ENCODE measurements around the gene AJM1.
A peak's percentile ranks its signal among the peaks of the same experiment; 100 is the strongest.
"Not testable (repeated sequence)": the region's sequence is repeated elsewhere in the genome, so short reads cannot be mapped to it uniquely, and the experiment has no call there.

AJM1 gene

DNA sequence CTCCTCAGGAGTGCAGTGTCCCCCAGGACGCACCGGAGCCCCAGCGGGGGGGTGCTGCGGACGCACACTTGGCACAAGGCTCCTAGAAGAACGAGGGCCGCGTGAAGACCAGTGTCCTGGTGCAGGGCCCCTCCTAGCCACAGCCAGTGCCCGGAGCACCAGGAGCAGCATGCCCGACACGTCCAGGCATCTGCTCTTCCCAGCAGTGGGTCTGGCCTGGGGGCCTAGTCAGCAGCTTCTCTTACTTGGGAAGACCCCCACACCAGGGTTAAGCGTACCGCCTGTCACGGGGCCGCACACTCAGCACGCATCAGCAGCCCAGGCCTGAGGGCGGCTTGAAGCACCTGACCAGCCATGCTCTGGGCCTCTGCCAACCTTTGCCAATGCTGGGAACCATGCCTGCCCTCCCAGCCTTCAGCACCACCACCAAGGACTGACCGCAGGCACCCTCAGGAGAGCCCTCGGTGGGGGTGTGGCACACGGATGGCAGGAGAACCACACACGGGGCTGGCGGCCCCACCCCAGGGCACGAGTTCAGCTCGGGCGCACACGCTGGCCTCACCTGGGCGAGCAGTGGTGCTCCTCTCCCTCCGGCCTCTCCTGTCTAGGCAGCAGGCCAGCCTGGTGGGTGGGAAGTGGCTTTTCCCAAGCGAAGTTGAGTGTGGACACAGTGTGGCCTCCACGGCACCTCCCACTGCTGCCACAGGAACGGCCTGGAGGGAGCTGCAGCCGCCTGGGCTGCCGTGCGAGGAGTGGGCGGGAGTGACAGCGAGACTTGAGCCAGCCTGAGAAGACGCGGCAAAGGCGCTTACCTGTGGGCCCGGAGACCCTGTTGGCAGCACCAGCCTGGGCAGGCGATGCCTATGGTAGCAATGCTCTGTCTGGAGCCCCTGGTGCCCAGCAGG, 12.0 kb upstream of the AJM1 start:
- no peak for DNase-seq

- DNase-seq, result no peak
These were observed 11.1 kb upstream of the AJM1 start for GRCh38 chr9:136831002-136831719.

GRCh38 chr9:136831720-136832104, 10.6 kb upstream of the AJM1 start:
- DNase-seq, result no peak

- DNase-seq, result peak in 7 of 56 donors; percentile 15 to 60 (median 33)
These were observed 9.7 kb upstream of the AJM1 start for GRCh38 chr9:136832581-136832980.

- DNase-seq, result not testable (repeated sequence)
These were observed 8.8 kb upstream of the AJM1 start for GRCh38 chr9:136833381-136834048.

DNA sequence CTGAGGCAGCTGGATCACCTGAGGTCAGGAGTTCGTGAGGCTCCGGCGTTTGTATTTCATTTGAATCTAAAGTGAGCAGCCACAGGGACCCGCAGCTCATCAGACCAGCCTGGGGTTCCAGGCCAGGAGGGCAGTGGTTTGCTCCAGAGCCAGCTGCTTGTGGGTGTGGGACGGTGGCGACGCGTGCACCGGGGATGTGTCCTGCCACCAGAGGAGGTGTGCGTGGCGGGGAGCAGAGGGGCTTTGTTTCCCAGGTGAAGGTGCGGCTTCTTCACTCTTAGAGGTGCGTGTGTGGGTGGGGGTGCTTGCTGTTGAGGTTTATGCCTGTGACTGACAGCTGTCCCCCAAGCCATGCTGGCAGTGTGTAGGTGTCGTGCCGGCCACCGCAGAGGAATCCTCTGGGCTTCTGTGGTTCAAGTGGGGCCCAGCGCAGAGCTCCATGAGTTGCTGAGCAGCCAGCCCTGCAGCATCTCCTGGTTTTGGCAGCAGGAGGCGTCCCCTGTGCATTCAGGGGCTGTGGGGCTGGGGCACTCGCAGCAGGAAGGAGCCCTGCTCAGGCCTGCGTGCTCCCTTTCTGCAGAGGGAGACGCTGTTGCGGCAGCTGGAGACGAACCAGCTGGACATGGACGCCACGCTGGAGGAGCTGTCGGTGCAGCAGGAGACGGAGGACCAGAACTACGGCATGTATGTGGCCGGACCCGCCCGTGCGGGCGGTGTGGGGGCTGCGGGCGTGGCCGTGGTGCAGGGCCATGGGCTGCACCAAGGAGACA, 6.9 kb upstream of the AJM1 start:
- DNase-seq, result no peak

- no peak for DNase-seq
These were observed 6.1 kb upstream of the AJM1 start for GRCh38 chr9:136835932-136836904.

GRCh38 chr9:136837146-136837855, 5.0 kb upstream of the AJM1 start:
- DNase-seq, result no peak

GRCh38 chr9:136837856-136838277, 4.4 kb upstream of the AJM1 start:
- DNase-seq, result not testable (repeated sequence)

DNA sequence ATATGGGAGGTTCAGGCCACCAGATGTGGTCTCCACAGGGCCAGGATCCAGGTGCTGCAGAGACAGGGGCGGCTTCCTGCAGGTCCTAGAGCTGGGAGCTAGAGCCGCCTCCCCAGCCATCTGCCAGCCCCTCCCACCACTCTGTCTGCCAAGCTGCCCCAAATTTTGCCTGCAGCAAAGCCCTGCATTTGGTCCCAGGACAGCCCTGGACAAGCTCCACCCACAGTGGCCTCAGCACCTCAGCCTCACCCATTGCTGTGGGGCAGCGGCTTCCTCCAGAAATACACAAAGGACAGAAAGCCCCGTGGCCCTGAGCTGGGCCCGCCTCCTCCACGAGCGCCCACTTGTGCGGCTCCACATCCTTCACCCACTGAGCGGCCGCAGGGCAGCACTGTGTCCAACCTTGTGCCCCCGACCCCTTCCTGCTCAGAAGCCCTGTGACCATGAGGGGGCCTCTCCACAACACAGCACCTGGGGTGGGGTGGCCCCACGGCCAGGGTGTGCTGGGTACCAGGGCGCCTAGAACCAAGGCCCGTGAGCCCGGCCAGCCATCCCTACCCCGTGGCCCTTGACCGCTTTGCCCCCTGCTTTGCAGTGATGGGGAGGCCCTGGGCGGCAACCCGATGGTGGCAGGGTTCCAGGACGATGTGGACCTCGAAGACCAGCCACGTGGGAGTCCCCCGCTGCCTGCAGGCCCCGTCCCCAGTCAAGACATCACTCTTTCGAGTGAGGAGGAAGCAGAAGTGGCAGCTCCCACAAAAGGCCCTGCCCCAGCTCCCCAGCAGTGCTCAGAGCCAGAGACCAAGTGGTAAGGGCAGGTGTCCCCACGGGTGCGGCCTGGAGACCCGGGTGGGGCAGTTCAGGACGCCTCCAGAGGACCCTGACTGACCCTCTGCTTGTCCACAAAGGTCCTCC, 3.7 kb upstream of the AJM1 start:
- no peak for DNase-seq

- no peak for DNase-seq
These were observed 2.8 kb upstream of the AJM1 start for GRCh38 chr9:136839229-136840139.

DNA sequence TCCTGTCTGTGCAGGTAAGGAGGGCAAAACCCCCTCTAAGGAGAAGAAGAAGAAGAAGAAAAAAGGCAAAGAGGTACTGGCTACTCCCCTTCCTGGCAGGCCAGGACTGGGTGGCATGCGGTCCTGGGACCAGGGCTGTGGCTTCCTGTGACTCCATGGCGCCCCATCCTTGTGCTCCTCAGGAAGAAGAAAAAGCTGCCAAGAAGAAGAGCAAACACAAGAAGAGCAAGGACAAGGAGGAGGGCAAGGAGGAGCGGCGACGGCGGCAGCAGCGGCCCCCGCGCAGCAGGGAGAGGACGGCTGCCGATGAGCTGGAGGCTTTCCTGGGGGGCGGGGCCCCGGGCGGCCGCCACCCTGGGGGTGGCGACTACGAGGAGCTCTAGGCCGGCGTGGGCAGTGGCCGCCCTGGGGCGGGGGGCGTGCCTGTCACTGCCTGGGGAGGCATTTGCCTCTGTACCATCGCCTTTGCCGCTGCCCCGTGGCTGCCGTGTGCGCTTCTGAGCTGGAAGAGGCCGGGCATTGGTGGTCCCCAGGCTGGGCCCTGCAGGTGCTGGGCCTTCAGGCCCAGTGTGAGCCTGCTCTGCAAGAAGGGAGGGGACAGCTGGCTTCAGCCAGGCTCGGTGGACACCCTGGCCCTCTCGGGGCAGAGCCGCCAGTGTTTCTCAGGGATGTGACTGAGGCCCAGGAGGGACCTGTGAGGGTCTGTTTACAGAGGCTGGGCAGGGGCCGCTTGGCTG, 2.0 kb upstream of the AJM1 start:
- no peak for DNase-seq

GRCh38 chr9:136840877-136841645, 1.2 kb upstream of the AJM1 start:
- peak in 54 of 56 donors; percentile 14 to 91 (median 74) for DNase-seq

GRCh38 chr9:136841646-136842379, 465 bp upstream of the AJM1 start:
- peak in 3 of 56 donors; percentile 31 to 68 (median 38) for DNase-seq

Measured in nucleus accumbens (tissue), 56 donors.